ENCODE data around the gene SPRED1. TPM values are rescaled to one million over a fixed set of nuclear protein-coding genes. Genes with fewer than 3 reads are reported as not detected.

Gene SPRED1
- total and polyA plus RNA-seq, 2 experiments from 2014 or later, result 11.4 to 44.0 TPM

- TF ChIP-seq POLR2AphosphoS5 (IDR thresholded peaks at IDR 0.05; ENCODE audit: low read depth) (no peak), EZH2 (IDR thresholded peaks at IDR 0.05; ENCODE audit: low read depth, unreplicated experiment) (no peak), ZNF114 (CRISPR knock-in tag; IDR thresholded peaks at IDR 0.05) (no peak), ZNF462 (CRISPR knock-in tag; IDR thresholded peaks at IDR 0.05) (no peak)
Measured at GRCh38 chr15:38211811-38212210, 40.8 kb upstream of the SPRED1 start (continued).

- Histone ChIP-seq H3K4me1 (ENCODE audit: insufficient read depth) (0 out of 2 replicates have a peak, but pooled peaks cover 5% of the 10 kb centered on the region), H3K79me2 (replicated peaks; ENCODE audit: insufficient read depth) (no peaks in the 10 kb centered on the region), H4K20me1 (replicated peaks; ENCODE audit: insufficient read depth) (no peaks in the 10 kb centered on the region), H2AFZ (peak overlapping the region; percentile 13; the same call in 1 of the 2 replicates), H3F3A (replicated peaks; ENCODE audit: low read depth) (no peaks in the 10 kb centered on the region), H3K4me2 (no peak overlapping the region), H3K27me3 (ENCODE audit: insufficient read depth) (no peaks in the 10 kb centered on the region), H3K27ac (ENCODE audit: low read depth) (no peak overlapping the region), H3K4me3 (no peak overlapping the region), H3K36me3 (ENCODE audit: insufficient read depth) (no peaks in the 10 kb centered on the region), H3K9me2 (ENCODE audit: insufficient read depth) (peaks cover 5% of the 10 kb centered on the region; the same call in 1 of the 2 replicates)
- no peaks in the 10 kb centered on the region for H3K36me3 Mint-ChIP-seq (ENCODE audit: low read depth)
- no peak overlapping the region for H3K4me3 Mint-ChIP-seq
- peaks cover 12% of the 10 kb centered on the region; the same call in 2 of the 3 replicates for H3K4me1 Mint-ChIP-seq
- ATAC-seq, result no peak
- no peak for DNase-seq (ENCODE audit: low spot score)
- H3K27ac Mint-ChIP-seq, result no peak overlapping the region
- H3K9me3 Mint-ChIP-seq, result no peaks in the 10 kb centered on the region
- H3K27me3 Mint-ChIP-seq (ENCODE audit: insufficient read depth, low read depth, poor library complexity), result no peaks in the 10 kb centered on the region
- TF ChIP-seq ZNF331 (CRISPR knock-in tag; IDR thresholded peaks at IDR 0.05; ENCODE audit: low read depth) (no peak), NANOG (IDR thresholded peaks at IDR 0.05; ENCODE audit: borderline replicate concordance) (no peak), ZNF462 (CRISPR knock-in tag; IDR thresholded peaks at IDR 0.05) (no peak)
Measured at GRCh38 chr15:38212729-38213351, 39.8 kb upstream of the SPRED1 start.

All from GM23338 (cell line).